GM23338 (cell line): ENCODE measurements around the gene SHROOM2. TPM values are rescaled to one million over a fixed set of nuclear protein-coding genes. Genes with fewer than 3 reads are reported as not detected.

ENCODE experiments used
- ATAC-seq: fragments of 200-7000 bp; cut with Tn5 transposase; 3 replicates; pipeline ENCODE4 v1.9.1; 2020
- DNase-seq: peaks from one replicate; pipeline ENCODE4 v3.0.0-alpha.2; 2015; ENCODE audit warnings: low spot score
- H2AFZ ChIP-seq: fragments of 200-600 bp; sonication (generic); 2 replicates; pipeline ENCODE4 v1.8.0; 2016; ENCODE audit warnings: antibody characterized with exemption, mild to moderate bottlenecking, moderate library complexity
- H3F3A ChIP-seq: fragments of 200-600 bp; sonication (generic); replicated peaks from 2 replicates; pipeline ENCODE4 v1.8.0; 2017; ENCODE audit warnings: antibody characterized with exemption, mixed run types, low read depth
- H3K27ac ChIP-seq: fragments of 200-600 bp; sonication (generic); 2 replicates; pipeline ENCODE4 v1.6.1; 2016; ENCODE audit warnings: low read depth
- H3K27me3 ChIP-seq: fragments of 200-600 bp; sonication (generic); 2 replicates; pipeline ENCODE4 v1.8.0; 2016; ENCODE audit warnings: mild to moderate bottlenecking, mixed run types, moderate library complexity; ENCODE audit not compliant: insufficient read depth
- H3K36me3 ChIP-seq: fragments of 200-600 bp; sonication (generic); 2 replicates; pipeline ENCODE4 v1.8.0; 2016; ENCODE audit warnings: mild to moderate bottlenecking; ENCODE audit not compliant: insufficient read depth
- H3K4me1 ChIP-seq: fragments of 200-600 bp; sonication (generic); 2 replicates; pipeline ENCODE4 v1.8.0; 2016; ENCODE audit warnings: mild to moderate bottlenecking, moderate library complexity; ENCODE audit not compliant: insufficient read depth
- H3K4me2 ChIP-seq: fragments of 200-600 bp; sonication (generic); 2 replicates; pipeline ENCODE4 v1.7.1; 2017; ENCODE audit warnings: mixed run types
- H3K4me3 ChIP-seq: fragments of 200-600 bp; sonication (generic); 2 replicates; pipeline ENCODE4 v1.6.1; 2016; ENCODE audit warnings: mixed run types
- H3K79me2 ChIP-seq: fragments of 200-600 bp; sonication (generic); replicated peaks from 2 replicates; pipeline ENCODE4 v1.8.0; 2017; ENCODE audit warnings: mild to moderate bottlenecking; ENCODE audit not compliant: insufficient read depth
- H3K9me2 ChIP-seq: fragments of 200-600 bp; sonication (generic); 2 replicates; pipeline ENCODE4 v1.8.0; 2017; ENCODE audit not compliant: insufficient read depth
- H4K20me1 ChIP-seq: fragments of 200-600 bp; sonication (generic); replicated peaks from 2 replicates; pipeline ENCODE4 v1.8.0; 2017; ENCODE audit warnings: mild to moderate bottlenecking; ENCODE audit not compliant: insufficient read depth
- H3K27ac Mint-ChIP-seq: 2 replicates; pipeline ENCODE4 v1.8.0; 2020; ENCODE audit warnings: inconsistent platforms, mild to moderate bottlenecking, moderate library complexity, mixed read lengths
- H3K27me3 Mint-ChIP-seq: 3 replicates; pipeline ENCODE4 v1.8.0; 2022; ENCODE audit warnings: low read depth, mild to moderate bottlenecking, moderate library complexity, mixed read lengths, inconsistent platforms; ENCODE audit not compliant: insufficient read depth, poor library complexity
- H3K36me3 Mint-ChIP-seq: 3 replicates; pipeline ENCODE4 v1.8.0; 2021; ENCODE audit warnings: low read depth, mild to moderate bottlenecking, inconsistent platforms, moderate library complexity, mixed read lengths
- H3K4me1 Mint-ChIP-seq: 3 replicates; pipeline ENCODE4 v1.8.0; 2020; ENCODE audit warnings: mild to moderate bottlenecking, inconsistent platforms, mixed read lengths
- H3K4me3 Mint-ChIP-seq: 3 replicates; pipeline ENCODE4 v1.8.0; 2021; ENCODE audit warnings: moderate library complexity, mild to moderate bottlenecking, inconsistent platforms, mixed read lengths
- H3K9me3 Mint-ChIP-seq: 3 replicates; pipeline ENCODE4 v1.8.0; 2020; ENCODE audit warnings: moderate library complexity, mild to moderate bottlenecking, inconsistent platforms, mixed read lengths
- CREB1 ChIP-seq: fragments of 250-450 bp; sonication (Bioruptor Pico); IDR thresholded peaks from 2 replicates; pipeline ENCODE4 v1.5.0; 2020; ENCODE audit warnings: low read depth, mild to moderate bottlenecking, moderate library complexity
- EZH2 ChIP-seq: fragments of 200-600 bp; sonication (generic); IDR thresholded peaks from one replicate; pipeline ENCODE4 v1.8.0; 2017; ENCODE audit warnings: antibody characterized with exemption, mild to moderate bottlenecking, low read depth; ENCODE audit not compliant: unreplicated experiment
- EZH2phosphoT487 ChIP-seq: fragments of 200-600 bp; sonication (generic); IDR thresholded peaks from one replicate; pipeline ENCODE4 v1.8.1; 2018; ENCODE audit warnings: antibody characterized with exemption; ENCODE audit not compliant: unreplicated experiment
- NANOG ChIP-seq: IDR thresholded peaks from 2 replicates; pipeline ENCODE4 v1.6.1; 2016; ENCODE audit warnings: antibody characterized with exemption, borderline replicate concordance
- POLR2AphosphoS5 ChIP-seq: IDR thresholded peaks from 2 replicates; pipeline ENCODE4 v1.6.1; 2016; ENCODE audit warnings: antibody characterized with exemption, low read depth
- STAT1 ChIP-seq: IDR thresholded peaks from one replicate; pipeline ENCODE4 v1.6.1; 2016; ENCODE audit warnings: antibody characterized with exemption; ENCODE audit not compliant: unreplicated experiment
- ZNF331 ChIP-seq: fragments of 250-450 bp; sonication (Bioruptor Pico); IDR thresholded peaks from 2 replicates; pipeline ENCODE4 v1.5.0; 2020; ENCODE audit warnings: low read depth, mild to moderate bottlenecking, moderate library complexity
- polyA plus RNA-seq: library from polyadenylated mRNA; unstranded; fragments of >200 nt; fragmentation: Nextera tagmentation; extraction: Ambion mirVana; gene quantifications from 2 replicates; pipeline ENCODE4 v1.2.1, GENCODE V29; 2016
- total RNA-seq: library from RNA; depleted of rRNA; stranded (reverse); fragments of >200 nt; shearing (Covaris generic); gene quantifications from 2 replicates; pipeline ENCODE4 v1.2.3, GENCODE V29; 2014
- TF ChIP-seq, protein P1 (sequence below): IDR thresholded peaks from 2 replicates; pipeline ENCODE4 v1.6.1; 2016; ENCODE audit warnings: antibody characterized with exemption
- TF ChIP-seq, protein P2 (sequence below), 2 experiments: fragments of 200-600 bp in 1 of 2; sonication (generic) in 1 of 2; conservative IDR thresholded peaks; 2 replicates each; pipeline versions ENCODE4 v1.5.1 to v1.6.1; 2016 to 2017; ENCODE audit warnings: antibody characterized with exemption in 2 of 2, low read depth in 2 of 2, mild to moderate bottlenecking in 2 of 2, moderate library complexity in 1 of 2
- TF ChIP-seq, protein P3 (sequence below): fragments of 250-450 bp; sonication (Bioruptor Pico); IDR thresholded peaks from 2 replicates; pipeline ENCODE4 v1.5.0; 2020; ENCODE audit warnings: mild to moderate bottlenecking, moderate library complexity

Gene SHROOM2
- total and polyA plus RNA-seq, 2 experiments from 2014 or later = 3.5 to 15.8 TPM

DNA sequence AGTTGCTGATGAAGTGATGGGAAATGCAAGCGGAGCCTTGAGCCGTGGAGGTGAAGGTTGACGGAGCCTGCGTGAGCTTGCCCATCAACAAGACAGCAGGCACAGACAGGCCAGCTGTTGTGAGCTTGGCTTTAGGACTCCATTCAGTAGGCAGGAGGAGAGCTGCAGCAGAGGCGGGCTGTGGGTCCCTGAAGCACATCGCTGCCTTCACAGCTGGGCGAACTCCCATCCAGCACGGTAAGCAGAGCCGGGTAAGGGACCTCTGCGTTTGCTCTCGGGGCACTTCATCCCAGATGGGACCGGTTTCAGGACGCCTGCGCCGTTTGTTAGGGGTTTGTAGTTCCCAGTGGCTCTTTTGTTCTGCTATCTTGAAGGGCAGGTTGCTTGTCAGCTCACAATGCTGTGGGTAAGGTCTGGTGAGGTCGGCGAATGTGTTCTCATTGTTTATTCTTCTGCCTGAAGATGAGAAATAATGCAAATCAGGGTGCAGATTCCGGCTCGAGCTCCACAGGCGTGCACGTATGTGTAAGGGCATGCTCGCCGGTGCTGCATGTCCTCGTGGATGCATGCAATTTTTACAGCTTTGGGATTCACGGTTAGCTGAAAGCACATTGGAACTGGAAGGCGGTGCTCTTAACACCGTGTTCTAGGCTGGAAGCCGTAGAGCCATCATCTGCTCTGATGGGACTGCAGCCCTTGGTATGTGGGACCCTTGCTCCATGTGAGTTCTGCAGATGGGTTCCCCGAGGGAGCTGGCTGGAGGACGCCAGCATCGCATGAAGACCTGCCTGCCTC, 126.3 kb downstream of the SHROOM2 start:
- Histone ChIP-seq H3K36me3 (no peaks in the 10 kb centered on the region), H3K9me2 (no peaks in the 10 kb centered on the region), H3K4me2 (peak overlapping the region; percentile 48; the same call in 1 of the 2 replicates), H2AFZ (no peak overlapping the region), H3K27me3 (no peaks in the 10 kb centered on the region), H3K27ac (peak overlapping the region; percentile 78; the same call in 1 of the 2 replicates), H3F3A (no peaks in the 10 kb centered on the region), H3K4me3 (no peak overlapping the region), H3K4me1 (peaks cover 8% of the 10 kb centered on the region), H4K20me1 (no peaks in the 10 kb centered on the region), H3K79me2 (no peaks in the 10 kb centered on the region)
- H3K4me1 Mint-ChIP-seq = peaks cover 37% of the 10 kb centered on the region
- ATAC-seq (peak; percentile 88), DNase-seq (peak; percentile 51)
- TF ChIP-seq NANOG (no peak), CREB1 (CRISPR knock-in tag) (no peak)
- H3K27me3 Mint-ChIP-seq = no peaks in the 10 kb centered on the region
- H3K9me3 Mint-ChIP-seq = no peaks in the 10 kb centered on the region
- peaks cover 7% of the 10 kb centered on the region; the same call in 1 of the 3 replicates for H3K36me3 Mint-ChIP-seq
- 0 out of 2 replicates have a peak overlapping the region, but pooled peaks have one; percentile 56 for H3K27ac Mint-ChIP-seq
- peak overlapping the region; percentile 16; the same call in 2 of the 3 replicates for H3K4me3 Mint-ChIP-seq

DNA sequence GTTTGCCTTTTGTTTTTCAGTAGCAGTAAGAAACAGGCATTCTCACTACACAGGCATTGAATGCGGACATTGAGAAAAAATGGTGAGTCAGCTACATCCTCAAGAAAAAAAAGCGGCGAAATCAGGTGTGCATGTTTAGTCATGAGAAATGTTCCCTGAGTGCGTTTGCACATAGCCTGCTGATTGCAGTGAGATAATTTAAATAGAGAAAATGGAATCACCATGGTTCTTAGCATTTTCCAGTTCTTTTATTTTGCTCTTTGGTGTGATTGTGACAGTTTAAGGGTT, 126.9 kb downstream of the SHROOM2 start:
- no peaks in the 10 kb centered on the region for H3K27me3 ChIP-seq
- no peaks in the 10 kb centered on the region for H3K36me3 ChIP-seq
- Mint-ChIP-seq H3K4me1 (peaks cover 38% of the 10 kb centered on the region), H3K27ac (no peak overlapping the region), H3K27me3 (no peaks in the 10 kb centered on the region), H3K9me3 (no peaks in the 10 kb centered on the region), H3K36me3 (peaks cover 7% of the 10 kb centered on the region; the same call in 1 of the 3 replicates), H3K4me3 (no peak overlapping the region)
- H3K27ac ChIP-seq = no peak overlapping the region
- no peaks in the 10 kb centered on the region for H3K79me2 ChIP-seq
- no peak overlapping the region for H3K4me3 ChIP-seq
- H3K9me2 ChIP-seq = no peaks in the 10 kb centered on the region
- TF ChIP-seq CREB1 (CRISPR knock-in tag) = no peak
- no peak for TF ChIP-seq NANOG
- TF ChIP-seq, protein P1, sequence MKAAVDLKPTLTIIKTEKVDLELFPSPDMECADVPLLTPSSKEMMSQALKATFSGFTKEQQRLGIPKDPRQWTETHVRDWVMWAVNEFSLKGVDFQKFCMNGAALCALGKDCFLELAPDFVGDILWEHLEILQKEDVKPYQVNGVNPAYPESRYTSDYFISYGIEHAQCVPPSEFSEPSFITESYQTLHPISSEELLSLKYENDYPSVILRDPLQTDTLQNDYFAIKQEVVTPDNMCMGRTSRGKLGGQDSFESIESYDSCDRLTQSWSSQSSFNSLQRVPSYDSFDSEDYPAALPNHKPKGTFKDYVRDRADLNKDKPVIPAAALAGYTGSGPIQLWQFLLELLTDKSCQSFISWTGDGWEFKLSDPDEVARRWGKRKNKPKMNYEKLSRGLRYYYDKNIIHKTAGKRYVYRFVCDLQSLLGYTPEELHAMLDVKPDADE = no peak
- TF ChIP-seq STAT1 = no peak
- TF ChIP-seq ZNF331 (CRISPR knock-in tag) = no peak
- TF ChIP-seq EZH2 = no peak
- no peak for TF ChIP-seq EZH2phosphoT487
- TF ChIP-seq, protein P2, sequence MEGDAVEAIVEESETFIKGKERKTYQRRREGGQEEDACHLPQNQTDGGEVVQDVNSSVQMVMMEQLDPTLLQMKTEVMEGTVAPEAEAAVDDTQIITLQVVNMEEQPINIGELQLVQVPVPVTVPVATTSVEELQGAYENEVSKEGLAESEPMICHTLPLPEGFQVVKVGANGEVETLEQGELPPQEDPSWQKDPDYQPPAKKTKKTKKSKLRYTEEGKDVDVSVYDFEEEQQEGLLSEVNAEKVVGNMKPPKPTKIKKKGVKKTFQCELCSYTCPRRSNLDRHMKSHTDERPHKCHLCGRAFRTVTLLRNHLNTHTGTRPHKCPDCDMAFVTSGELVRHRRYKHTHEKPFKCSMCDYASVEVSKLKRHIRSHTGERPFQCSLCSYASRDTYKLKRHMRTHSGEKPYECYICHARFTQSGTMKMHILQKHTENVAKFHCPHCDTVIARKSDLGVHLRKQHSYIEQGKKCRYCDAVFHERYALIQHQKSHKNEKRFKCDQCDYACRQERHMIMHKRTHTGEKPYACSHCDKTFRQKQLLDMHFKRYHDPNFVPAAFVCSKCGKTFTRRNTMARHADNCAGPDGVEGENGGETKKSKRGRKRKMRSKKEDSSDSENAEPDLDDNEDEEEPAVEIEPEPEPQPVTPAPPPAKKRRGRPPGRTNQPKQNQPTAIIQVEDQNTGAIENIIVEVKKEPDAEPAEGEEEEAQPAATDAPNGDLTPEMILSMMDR (conservative IDR thresholded peaks at IDR 0.05; ENCODE audit: low read depth in 2 of 2) = no peak
- no peak for TF ChIP-seq POLR2AphosphoS5
- TF ChIP-seq, protein P3, sequence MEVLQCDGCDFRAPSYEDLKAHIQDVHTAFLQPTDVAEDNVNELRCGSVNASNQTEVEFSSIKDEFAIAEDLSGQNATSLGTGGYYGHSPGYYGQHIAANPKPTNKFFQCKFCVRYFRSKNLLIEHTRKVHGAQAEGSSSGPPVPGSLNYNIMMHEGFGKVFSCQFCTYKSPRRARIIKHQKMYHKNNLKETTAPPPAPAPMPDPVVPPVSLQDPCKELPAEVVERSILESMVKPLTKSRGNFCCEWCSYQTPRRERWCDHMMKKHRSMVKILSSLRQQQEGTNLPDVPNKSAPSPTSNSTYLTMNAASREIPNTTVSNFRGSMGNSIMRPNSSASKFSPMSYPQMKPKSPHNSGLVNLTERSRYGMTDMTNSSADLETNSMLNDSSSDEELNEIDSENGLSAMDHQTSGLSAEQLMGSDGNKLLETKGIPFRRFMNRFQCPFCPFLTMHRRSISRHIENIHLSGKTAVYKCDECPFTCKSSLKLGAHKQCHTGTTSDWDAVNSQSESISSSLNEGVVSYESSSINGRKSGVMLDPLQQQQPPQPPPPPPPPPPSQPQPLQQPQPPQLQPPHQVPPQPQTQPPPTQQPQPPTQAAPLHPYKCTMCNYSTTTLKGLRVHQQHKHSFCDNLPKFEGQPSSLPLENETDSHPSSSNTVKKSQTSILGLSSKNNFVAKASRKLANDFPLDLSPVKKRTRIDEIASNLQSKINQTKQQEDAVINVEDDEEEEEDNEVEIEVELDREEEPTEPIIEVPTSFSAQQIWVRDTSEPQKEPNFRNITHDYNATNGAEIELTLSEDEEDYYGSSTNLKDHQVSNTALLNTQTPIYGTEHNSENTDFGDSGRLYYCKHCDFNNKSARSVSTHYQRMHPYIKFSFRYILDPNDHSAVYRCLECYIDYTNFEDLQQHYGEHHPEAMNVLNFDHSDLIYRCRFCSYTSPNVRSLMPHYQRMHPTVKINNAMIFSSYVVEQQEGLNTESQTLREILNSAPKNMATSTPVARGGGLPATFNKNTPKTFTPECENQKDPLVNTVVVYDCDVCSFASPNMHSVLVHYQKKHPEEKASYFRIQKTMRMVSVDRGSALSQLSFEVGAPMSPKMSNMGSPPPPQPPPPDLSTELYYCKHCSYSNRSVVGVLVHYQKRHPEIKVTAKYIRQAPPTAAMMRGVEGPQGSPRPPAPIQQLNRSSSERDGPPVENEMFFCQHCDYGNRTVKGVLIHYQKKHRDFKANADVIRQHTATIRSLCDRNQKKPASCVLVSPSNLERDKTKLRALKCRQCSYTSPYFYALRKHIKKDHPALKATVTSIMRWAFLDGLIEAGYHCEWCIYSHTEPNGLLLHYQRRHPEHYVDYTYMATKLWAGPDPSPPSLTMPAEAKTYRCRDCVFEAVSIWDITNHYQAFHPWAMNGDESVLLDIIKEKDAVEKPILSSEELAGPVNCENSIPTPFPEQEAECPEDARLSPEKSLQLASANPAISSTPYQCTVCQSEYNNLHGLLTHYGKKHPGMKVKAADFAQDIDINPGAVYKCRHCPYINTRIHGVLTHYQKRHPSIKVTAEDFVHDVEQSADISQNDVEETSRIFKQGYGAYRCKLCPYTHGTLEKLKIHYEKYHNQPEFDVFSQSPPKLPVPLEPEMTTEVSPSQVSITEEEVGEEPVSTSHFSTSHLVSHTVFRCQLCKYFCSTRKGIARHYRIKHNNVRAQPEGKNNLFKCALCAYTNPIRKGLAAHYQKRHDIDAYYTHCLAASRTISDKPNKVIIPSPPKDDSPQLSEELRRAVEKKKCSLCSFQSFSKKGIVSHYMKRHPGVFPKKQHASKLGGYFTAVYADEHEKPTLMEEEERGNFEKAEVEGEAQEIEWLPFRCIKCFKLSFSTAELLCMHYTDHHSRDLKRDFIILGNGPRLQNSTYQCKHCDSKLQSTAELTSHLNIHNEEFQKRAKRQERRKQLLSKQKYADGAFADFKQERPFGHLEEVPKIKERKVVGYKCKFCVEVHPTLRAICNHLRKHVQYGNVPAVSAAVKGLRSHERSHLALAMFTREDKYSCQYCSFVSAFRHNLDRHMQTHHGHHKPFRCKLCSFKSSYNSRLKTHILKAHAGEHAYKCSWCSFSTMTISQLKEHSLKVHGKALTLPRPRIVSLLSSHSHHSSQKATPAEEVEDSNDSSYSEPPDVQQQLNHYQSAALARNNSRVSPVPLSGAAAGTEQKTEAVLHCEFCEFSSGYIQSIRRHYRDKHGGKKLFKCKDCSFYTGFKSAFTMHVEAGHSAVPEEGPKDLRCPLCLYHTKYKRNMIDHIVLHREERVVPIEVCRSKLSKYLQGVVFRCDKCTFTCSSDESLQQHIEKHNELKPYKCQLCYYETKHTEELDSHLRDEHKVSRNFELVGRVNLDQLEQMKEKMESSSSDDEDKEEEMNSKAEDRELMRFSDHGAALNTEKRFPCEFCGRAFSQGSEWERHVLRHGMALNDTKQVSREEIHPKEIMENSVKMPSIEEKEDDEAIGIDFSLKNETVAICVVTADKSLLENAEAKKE = no peak
- H3F3A ChIP-seq = no peaks in the 10 kb centered on the region
- no peaks in the 10 kb centered on the region for H4K20me1 ChIP-seq
- DNase-seq (no peak), ATAC-seq (no peak)
- H3K4me2 ChIP-seq = no peak overlapping the region
- H3K4me1 ChIP-seq = peaks cover 8% of the 10 kb centered on the region
- no peak overlapping the region for H2AFZ ChIP-seq
